ENCODE data around the gene PER2. TPM values are rescaled to one million over a fixed set of nuclear protein-coding genes. Genes with fewer than 3 reads are reported as not detected.
A peak's percentile ranks its signal among the peaks of the same experiment; 100 is the strongest.

The PER2 gene
- total RNA-seq, 4 donors from 2014 or later: 15.6 to 65.2 (median 38.2) TPM

- Histone ChIP-seq H3K36me3 (peaks cover 0 to 95% (median 0%) of the 10 kb centered on the region in 3 donors), H3K9me3 (no peaks in the 10 kb centered on the region), H3K4me3 (no peak overlapping the region), H3K27ac (no peak overlapping the region), H3K4me1 (no peaks in the 10 kb centered on the region), H3K27me3 (no peaks in the 10 kb centered on the region)
- no peak for TF ChIP-seq POLR2A (IDR thresholded peaks at IDR 0.05)
- TF ChIP-seq CTCF (IDR thresholded peaks at IDR 0.05): no peak
- DNase-seq: no peak
Measured at GRCh38 chr2:238255636-238256035, 32.8 kb downstream of the PER2 start.

- TF ChIP-seq POLR2A (IDR thresholded peaks at IDR 0.05) (no peak), CTCF (IDR thresholded peaks at IDR 0.05) (no peak)
- H3K36me3 ChIP-seq: peaks cover 0 to 97% (median 0%) of the 10 kb centered on the region in 3 donors
- H3K27ac ChIP-seq: no peak overlapping the region
Measured at GRCh38 chr2:238255151-238255551, 33.3 kb downstream of the PER2 start.

GRCh38 chr2:238254095-238254723 is 34.2 kb downstream of the PER2 start:
- H3K27ac ChIP-seq: no peak overlapping the region
- DNase-seq: no peak
- no peaks in the 10 kb centered on the region for H3K9me3 ChIP-seq
- no peak for TF ChIP-seq CTCF (IDR thresholded peaks at IDR 0.05)
- H3K36me3 ChIP-seq: peaks cover 0 to 98% (median 0%) of the 10 kb centered on the region in 3 donors
- H3K27me3 ChIP-seq: no peaks in the 10 kb centered on the region
- H3K4me1 ChIP-seq: no peaks in the 10 kb centered on the region
- H3K4me3 ChIP-seq: no peak overlapping the region

More at GRCh38 chr2:238255151-238255551, 33.3 kb downstream of the PER2 start:
- no peak for DNase-seq
- Histone ChIP-seq H3K27me3 (no peaks in the 10 kb centered on the region), H3K4me3 (no peak overlapping the region), H3K4me1 (no peaks in the 10 kb centered on the region), H3K9me3 (no peaks in the 10 kb centered on the region)

- DNase-seq: peak in 1 of 3 donors; percentile 34
- TF ChIP-seq POLR2A (IDR thresholded peaks at IDR 0.05): no peak
- no peak for TF ChIP-seq CTCF (IDR thresholded peaks at IDR 0.05)
- Histone ChIP-seq H3K27ac (no peak overlapping the region), H3K9me3 (no peaks in the 10 kb centered on the region), H3K4me3 (no peak overlapping the region), H3K36me3 (peaks cover 0 to 91% (median 0%) of the 10 kb centered on the region in 3 donors), H3K27me3 (no peaks in the 10 kb centered on the region), H3K4me1 (no peaks in the 10 kb centered on the region)
Measured at GRCh38 chr2:238252766-238253630, 35.4 kb downstream of the PER2 start.

- Histone ChIP-seq H3K27me3 (no peaks in the 10 kb centered on the region), H3K27ac (no peak overlapping the region), H3K36me3 (peaks cover 0 to 89% (median 0%) of the 10 kb centered on the region in 3 donors), H3K4me1 (no peaks in the 10 kb centered on the region), H3K4me3 (no peak overlapping the region), H3K9me3 (no peaks in the 10 kb centered on the region)
- TF ChIP-seq CTCF (IDR thresholded peaks at IDR 0.05) (no peak), POLR2A (IDR thresholded peaks at IDR 0.05) (no peak)
- no peak for DNase-seq
Measured at GRCh38 chr2:238251986-238252385, 36.4 kb downstream of the PER2 start.
